Astrocyte of the cerebellum (primary cell): ENCODE results near the gene OXGR1.

Experiments used
- DNase-seq: peaks from one replicate; pipeline ENCODE4 v3.0.0-alpha.2; 2011; ENCODE audit warnings: low read depth
- H3K4me3 ChIP-seq: 2 replicates; pipeline ENCODE4 v1.5.1; 2011; ENCODE audit warnings: mild to moderate bottlenecking, low read depth, low read length, moderate library complexity
- in situ Hi-C: cut with HindIII; loops from 2 replicates; pipeline ENCODE4 v1.10.0; 2017; ENCODE audit warnings: low sequenced_read_pairs
- TF ChIP-seq, protein P1 (sequence below): IDR thresholded peaks from 2 replicates; pipeline ENCODE4 v1.5.1; 2012; ENCODE audit warnings: low read length, low read depth, moderate library complexity, mild to moderate bottlenecking; ENCODE audit errors: missing control alignments

The OXGR1 gene

DNA sequence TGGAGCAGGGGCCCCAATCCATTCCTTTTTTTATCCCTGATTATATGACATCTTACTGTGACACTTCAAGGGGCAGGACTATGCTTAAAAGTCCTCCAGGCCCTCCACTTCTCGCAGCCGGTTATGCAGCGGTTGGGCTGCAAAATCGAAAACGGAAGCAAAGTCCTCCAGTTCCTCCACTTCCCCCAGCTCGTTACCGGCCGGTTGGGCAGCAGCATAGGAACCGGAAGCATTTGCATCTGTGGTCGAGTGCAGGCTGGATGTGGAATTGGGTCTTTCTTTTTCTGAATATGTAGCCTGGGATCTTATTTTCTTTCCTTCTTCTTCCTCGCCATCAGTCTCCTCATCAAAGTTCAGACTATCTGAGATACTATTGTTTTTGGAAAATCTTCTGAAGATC, 46.1 kb downstream of the OXGR1 start:
- in situ Hi-C loops, result no loop called here
- TF ChIP-seq, protein P1, sequence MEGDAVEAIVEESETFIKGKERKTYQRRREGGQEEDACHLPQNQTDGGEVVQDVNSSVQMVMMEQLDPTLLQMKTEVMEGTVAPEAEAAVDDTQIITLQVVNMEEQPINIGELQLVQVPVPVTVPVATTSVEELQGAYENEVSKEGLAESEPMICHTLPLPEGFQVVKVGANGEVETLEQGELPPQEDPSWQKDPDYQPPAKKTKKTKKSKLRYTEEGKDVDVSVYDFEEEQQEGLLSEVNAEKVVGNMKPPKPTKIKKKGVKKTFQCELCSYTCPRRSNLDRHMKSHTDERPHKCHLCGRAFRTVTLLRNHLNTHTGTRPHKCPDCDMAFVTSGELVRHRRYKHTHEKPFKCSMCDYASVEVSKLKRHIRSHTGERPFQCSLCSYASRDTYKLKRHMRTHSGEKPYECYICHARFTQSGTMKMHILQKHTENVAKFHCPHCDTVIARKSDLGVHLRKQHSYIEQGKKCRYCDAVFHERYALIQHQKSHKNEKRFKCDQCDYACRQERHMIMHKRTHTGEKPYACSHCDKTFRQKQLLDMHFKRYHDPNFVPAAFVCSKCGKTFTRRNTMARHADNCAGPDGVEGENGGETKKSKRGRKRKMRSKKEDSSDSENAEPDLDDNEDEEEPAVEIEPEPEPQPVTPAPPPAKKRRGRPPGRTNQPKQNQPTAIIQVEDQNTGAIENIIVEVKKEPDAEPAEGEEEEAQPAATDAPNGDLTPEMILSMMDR, result no peak
- H3K4me3 ChIP-seq, result no peak overlapping the region
- no peak for DNase-seq

DNA sequence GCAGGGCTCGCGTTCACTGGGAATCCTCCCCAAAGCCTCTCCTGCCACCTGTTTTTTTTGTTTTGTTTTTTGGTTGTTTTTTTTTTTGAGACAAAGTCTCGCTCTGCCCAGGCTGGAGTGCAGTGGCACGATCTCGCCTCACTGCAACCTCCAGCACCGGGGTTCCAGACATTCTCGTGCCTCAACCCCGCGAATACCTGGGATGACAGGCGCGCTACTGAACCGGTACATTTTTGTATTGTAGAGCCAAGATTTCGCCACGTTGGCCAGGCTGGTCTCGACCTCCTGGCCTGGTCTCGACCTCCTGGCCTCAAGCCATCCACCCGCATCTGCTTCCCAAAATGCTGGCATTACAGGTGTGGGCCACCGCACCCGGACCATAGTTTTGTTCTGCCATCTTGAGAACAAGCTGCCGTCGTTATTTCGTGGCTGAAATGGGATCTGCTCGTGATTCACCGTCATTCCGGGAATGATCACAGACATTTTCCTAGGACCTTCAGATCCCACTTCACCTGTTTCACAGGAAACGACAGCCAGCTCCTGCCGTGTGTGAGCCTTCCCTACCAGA, 46.8 kb downstream of the OXGR1 start:
- no peak for DNase-seq

DNA sequence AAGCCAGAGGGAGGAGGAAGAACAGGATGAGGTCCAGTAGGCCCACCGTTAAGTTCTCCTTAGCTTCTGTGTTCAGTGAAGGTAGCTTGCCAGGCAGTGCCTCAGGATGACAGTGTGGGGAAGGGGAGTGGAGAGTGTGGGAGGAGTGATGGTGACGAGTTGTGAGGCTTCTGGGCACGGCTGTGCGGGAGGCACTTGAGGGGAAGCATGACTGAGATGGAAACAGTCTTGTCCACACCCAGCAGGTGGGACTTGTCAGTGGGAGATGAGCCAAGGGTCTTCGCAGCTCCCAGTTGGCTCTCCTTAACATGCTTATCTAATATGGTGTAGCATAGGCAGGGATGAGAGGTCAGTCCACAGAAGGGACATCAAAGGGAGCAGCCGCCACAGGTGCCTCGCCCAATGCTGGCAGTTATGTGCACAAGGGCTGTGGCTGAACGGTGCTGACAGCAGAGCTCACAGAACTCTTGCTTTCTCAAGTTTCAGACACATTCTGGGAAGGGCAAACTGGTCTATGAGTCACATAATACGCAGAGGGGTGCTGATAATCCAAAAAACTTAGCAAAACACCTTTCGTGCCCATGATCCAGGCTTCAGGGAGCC, 47.5 kb downstream of the OXGR1 start:
- H3K4me3 ChIP-seq, result no peak overlapping the region
- TF ChIP-seq, protein P1, result no peak
- in situ Hi-C loops, result no loop called here
- no peak for DNase-seq

More for the DNA sequence above, 46.8 kb downstream of the OXGR1 start:
- TF ChIP-seq, protein P1, result no peak
- H3K4me3 ChIP-seq, result no peak overlapping the region
- in situ Hi-C loops, result no loop called here

DNA sequence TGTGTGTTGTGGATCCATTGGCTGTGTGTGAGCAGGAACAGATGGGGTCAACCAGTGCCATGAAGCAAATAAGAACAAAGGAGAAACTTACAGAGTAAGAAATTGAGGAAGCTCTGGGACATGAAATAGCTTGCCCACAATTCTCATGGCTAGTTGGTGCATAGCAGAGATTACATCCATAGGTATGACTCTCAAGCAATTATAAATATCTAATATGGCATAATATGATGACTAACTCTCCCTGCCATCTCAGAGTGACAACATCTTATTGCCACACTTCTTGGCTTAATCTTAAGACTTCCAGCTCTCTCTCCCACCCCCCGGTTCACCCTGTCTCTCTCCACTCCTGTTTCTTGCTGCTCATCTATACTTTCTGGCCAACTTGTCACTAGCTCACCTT, 53.3 kb downstream of the OXGR1 start:
- in situ Hi-C loops, result no loop called here
- DNase-seq, result no peak
- no peak overlapping the region for H3K4me3 ChIP-seq
- TF ChIP-seq, protein P1, result no peak

DNA sequence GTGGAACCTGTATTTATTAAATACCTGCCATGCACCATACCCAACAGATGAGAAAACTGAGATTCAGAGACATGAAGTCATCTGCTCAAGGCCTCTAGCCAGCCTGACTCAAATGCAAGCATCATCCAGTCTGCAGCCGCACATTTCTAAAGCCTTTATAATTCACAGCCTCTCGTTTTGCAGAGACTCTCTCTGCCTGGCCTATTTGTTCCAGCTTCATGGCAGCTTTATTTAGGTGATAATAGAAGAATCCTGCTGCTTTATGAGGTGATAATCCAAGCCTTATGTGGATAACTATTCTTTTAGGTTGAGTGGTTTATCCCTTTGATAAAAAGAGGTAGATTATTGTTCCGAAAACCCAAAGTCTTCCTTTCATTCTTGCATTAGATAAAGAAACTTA, 58.4 kb downstream of the OXGR1 start:
- no peak for DNase-seq
- in situ Hi-C loops, result no loop called here
- TF ChIP-seq, protein P1, result no peak
- no peak overlapping the region for H3K4me3 ChIP-seq
